ENCODE results near the gene SLC39A3. TPM values are rescaled to one million over a fixed set of nuclear protein-coding genes. Genes with fewer than 3 reads are reported as not detected.

The SLC39A3 gene
- total and polyA plus RNA-seq, 2 of the 8 experiments (the other 6 are each of a cell fraction or from before 2014, with no cell fraction given): 33.0 to 52.9 TPM

- H2BK12ac ChIP-seq (ENCODE audit: low read depth, low read length): no peak overlapping the region
- no peak overlapping the region for H3K14ac ChIP-seq (ENCODE audit: insufficient read length)
- no peak overlapping the region for H3K9ac ChIP-seq (replicated peaks in 1 of 4; ENCODE audit: extremely low read depth in 1 of 4, low read depth in 3 of 4, low read length in 3 of 4)
- no peak overlapping the region for H2AK5ac ChIP-seq (ENCODE audit: low read depth, low read length)
- H3K36me3 ChIP-seq (ENCODE audit: control insufficient read depth in 2 of 4, insufficient read depth in 4 of 4, low read length in 3 of 4): peaks cover 0 to 12% (median 0%) of the 10 kb centered on the region in 4 experiments; a peak in 3 of 8 replicates
- H3K23me2 ChIP-seq (ENCODE audit: low read depth, low read length): no peaks in the 10 kb centered on the region
- WGBS, 2 experiments (ENCODE audit: extremely low coverage in 1 of 2, insufficient coverage in 1 of 2, insufficient read length in 1 of 2, insufficient replicate concordance in 2 of 2, low coverage in 1 of 2, low lambda C conversion rate in 2 of 2, missing lambda C conversion rate in 1 of 2): 88% methylated on average over 26 of the region's 26 CpGs; no CpG with 5 or more reads in 1 of the 2 experiments
- no peak overlapping the region for H2BK15ac ChIP-seq (ENCODE audit: low read length)
- H3K27ac ChIP-seq (ENCODE audit: low read depth, low read length): no peak overlapping the region
- no peak overlapping the region for H3K56ac ChIP-seq (replicated peaks; ENCODE audit: insufficient read length, low read depth, low read length)
- no peak overlapping the region for H3K4me3 ChIP-seq (ENCODE audit: extremely low read depth in 1 of 4, insufficient read depth in 2 of 4, low read depth in 3 of 4, low read length in 4 of 4)
- no peak overlapping the region for H2BK120ac ChIP-seq (replicated peaks; ENCODE audit: low read depth, low read length)
- no peaks in the 10 kb centered on the region for H3K79me1 ChIP-seq (ENCODE audit: low read depth, low read length)
- no peaks in the 10 kb centered on the region for H3K79me2 ChIP-seq (ENCODE audit: control insufficient read depth in 1 of 2, insufficient read depth in 2 of 2, low read length in 2 of 2)
- H2BK20ac ChIP-seq (ENCODE audit: low read length): no peak overlapping the region
- no peaks in the 10 kb centered on the region for H3K9me3 ChIP-seq (ENCODE audit: insufficient read depth in 2 of 2, low read depth in 1 of 2, low read length in 1 of 2)
- no peak overlapping the region for H2AFZ ChIP-seq (ENCODE audit: low read length)
- H4K8ac ChIP-seq (ENCODE audit: extremely low read depth, insufficient read depth, low read length): no peak overlapping the region
- H2BK5ac ChIP-seq (ENCODE audit: low read depth, low read length): no peak overlapping the region
- ChIA-PET CTCF (ENCODE audit: partially characterized antibody) (interaction anchor here (0.6 to 3.0 kb wide), 3 partner anchors 82 to 690 kb away, joined by 3 to 14 read pairs (median 4); no protein-coding TSS in a partner anchor), POLR2A (ENCODE audit: partially characterized antibody) (interaction anchor here (0.6 to 1.2 kb wide), 5 partner anchors 16 to 460 kb away, joined by 3 read pairs; no protein-coding TSS in a partner anchor)
- DNase-seq (ENCODE audit: low read depth in 1 of 2, low spot score in 2 of 2) (no peak), FAIRE-seq (no peak)
- H3K27me3 ChIP-seq (replicated peaks in 1 of 4; ENCODE audit: control insufficient read depth in 3 of 4, extremely low read depth in 1 of 4, insufficient read depth in 3 of 4, low read length in 3 of 4): no peaks in the 10 kb centered on the region; a peak in 2 of 7 replicates
- peaks cover 0 to 5% (median 0%) of the 10 kb centered on the region in 4 experiments; a peak in 1 of 7 replicates for H3K4me1 ChIP-seq (replicated peaks in 1 of 4; ENCODE audit: control insufficient read depth in 3 of 4, insufficient read depth in 4 of 4, low read length in 3 of 4)
- H4K91ac ChIP-seq (replicated peaks; ENCODE audit: insufficient read length, low read length): no peak overlapping the region
- H3K18ac ChIP-seq (ENCODE audit: extremely low read depth, low read length): no peak overlapping the region
- peaks cover 2 to 15% of the 10 kb centered on the region in 2 experiments for H4K20me1 ChIP-seq (replicated peaks in 1 of 2; ENCODE audit: control insufficient read depth in 1 of 2, insufficient read depth in 2 of 2, low read length in 2 of 2)
- no peak overlapping the region for H3K4ac ChIP-seq (replicated peaks; ENCODE audit: insufficient read length, low read depth, low read length)
- H3K23ac ChIP-seq (ENCODE audit: insufficient read length): no peak overlapping the region
- H4K5ac ChIP-seq (ENCODE audit: insufficient read length, low read depth, low read length): no peak overlapping the region
- H3K4me2 ChIP-seq (ENCODE audit: insufficient read depth in 1 of 2, low read depth in 2 of 2, low read length in 2 of 2): no peak overlapping the region
- TF ChIP-seq HDAC6 (IDR thresholded peaks at IDR 0.05; ENCODE audit: low read depth, low read length) (no peak), EGR1 (IDR thresholded peaks at IDR 0.05; ENCODE audit: borderline replicate concordance, low read depth, low read length) (no peak), RBBP5 (IDR thresholded peaks at IDR 0.05; ENCODE audit: borderline replicate concordance, low read depth, low read length) (no peak), NRF1 (IDR thresholded peaks at IDR 0.05; ENCODE audit: low read depth, low read length) (no peak), BCL11A (IDR thresholded peaks at IDR 0.05; ENCODE audit: low read depth in 2 of 2, low read length in 2 of 2) (no peak), SIRT6 (IDR thresholded peaks at IDR 0.05; ENCODE audit: low read length) (no peak), RFX5 (IDR thresholded peaks at IDR 0.05; ENCODE audit: borderline replicate concordance, low read depth, low read length) (no peak), CTBP2 (IDR thresholded peaks at IDR 0.05; ENCODE audit: borderline replicate concordance, insufficient read depth, insufficient read length, low read length) (no peak), ASH2L (IDR thresholded peaks at IDR 0.05; ENCODE audit: low read length) (no peak), TEAD4 (IDR thresholded peaks at IDR 0.05; ENCODE audit: low read depth, low read length) (no peak), JUN (IDR thresholded peaks at IDR 0.05; ENCODE audit: low read depth, low read length) (no peak), POLR2AphosphoS5 (IDR thresholded peaks at IDR 0.05; ENCODE audit: low read depth, low read length) (no peak), GABPA (IDR thresholded peaks at IDR 0.05; ENCODE audit: borderline replicate concordance, insufficient read depth, low read length) (no peak)
Observed at GRCh38 chr19:2729943-2730818, 9.6 kb downstream of the SLC39A3 start.

Data from H1 (cell line).